HepG2 (cell line): ENCODE data around the gene C19orf47.

Experiments used
- FIP1L1 ChIP-seq: fragments of 200-400 bp; formaldehyde crosslinking; IDR thresholded peaks from 2 replicates; pipeline ENCODE4 v1.6.1; 2018; ENCODE audit warnings: low read depth, mild to moderate bottlenecking, low read length, moderate library complexity, borderline replicate concordance; ENCODE audit not compliant: insufficient read depth
- KLF16 ChIP-seq, 2 experiments: sonication (generic) in 1 of 2; formaldehyde crosslinking in 1 of 2; IDR thresholded peaks; 2 replicates each; pipeline versions ENCODE4 v1.6.1 to v1.8.0; 2016 to 2023; ENCODE audit warnings: missing genetic modification reagents in 2 of 2, missing compliant biosample characterization in 1 of 2
- ZBTB8A ChIP-seq: sonication (generic); formaldehyde crosslinking; IDR thresholded peaks from 2 replicates; pipeline ENCODE4 v1.4.0; 2020; ENCODE audit warnings: mild to moderate bottlenecking, low read depth, missing genetic modification reagents, borderline replicate concordance
- TF ChIP-seq, protein P1 (sequence below): sonication (generic); formaldehyde crosslinking; IDR thresholded peaks from 2 replicates; pipeline ENCODE4 v1.4.0; 2020; ENCODE audit warnings: mild to moderate bottlenecking, missing genetic modification reagents, borderline replicate concordance
- TF ChIP-seq, protein P2 (sequence below): sonication (generic); formaldehyde crosslinking; IDR thresholded peaks from 2 replicates; pipeline ENCODE4 v1.5.0; 2020; ENCODE audit warnings: missing genetic modification reagents
- TF ChIP-seq, protein P3 (sequence below): sonication (generic); formaldehyde crosslinking; IDR thresholded peaks from 2 replicates; pipeline ENCODE4 v1.5.0; 2020; ENCODE audit warnings: mild to moderate bottlenecking, missing genetic modification reagents, moderate library complexity

DNA sequence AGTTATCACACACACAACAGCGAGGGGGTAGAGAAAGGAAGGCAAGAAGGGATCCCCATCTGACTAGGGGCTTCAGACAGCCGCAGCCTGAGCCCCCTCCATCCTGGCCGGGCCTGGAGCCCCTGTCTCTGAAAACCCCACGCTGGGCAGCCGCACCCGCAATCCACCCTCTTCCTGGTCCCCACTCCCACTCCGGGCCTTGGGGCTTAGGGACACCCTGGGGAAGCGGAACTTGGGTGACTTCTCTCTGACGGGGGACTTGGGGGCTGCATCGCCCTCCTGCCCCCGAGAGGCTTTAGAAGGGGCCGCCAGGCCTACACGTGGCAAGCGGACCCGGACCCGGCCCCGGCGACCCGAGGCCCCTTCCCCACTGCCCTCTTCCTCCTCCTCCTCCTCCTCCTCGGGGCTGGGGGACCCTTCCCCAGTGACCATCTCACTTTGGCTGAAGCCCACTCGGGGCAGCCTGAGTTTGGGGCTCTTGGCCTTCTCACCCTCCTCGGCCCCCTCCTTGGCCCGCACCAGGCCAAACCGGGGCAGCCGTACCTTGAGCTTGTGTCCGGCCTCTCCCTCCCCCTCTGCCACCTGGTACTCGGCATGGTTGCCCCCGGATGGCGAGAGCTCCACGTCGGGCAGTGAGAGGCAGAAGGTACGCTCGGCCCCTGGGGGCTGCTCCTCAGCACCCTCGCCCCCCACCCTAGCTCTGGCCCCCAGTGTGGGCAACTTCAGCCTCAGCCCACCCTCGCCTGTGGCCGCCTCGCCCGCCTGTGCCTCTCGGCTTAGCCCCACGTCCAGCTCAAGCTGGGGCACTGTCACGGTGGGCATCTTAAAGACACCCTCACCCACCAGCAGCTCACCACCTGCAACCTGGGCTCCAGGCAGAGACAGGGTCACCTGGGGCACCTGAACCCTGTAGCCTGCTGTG lies 46.0 kb upstream of the C19orf47 start:
- TF ChIP-seq ZBTB8A (CRISPR knock-in tag) (no peak), KLF16 (CRISPR knock-in tag; IDR thresholded peaks at IDR 0.05) (no peak), FIP1L1 (no peak)
- TF ChIP-seq, protein P1, sequence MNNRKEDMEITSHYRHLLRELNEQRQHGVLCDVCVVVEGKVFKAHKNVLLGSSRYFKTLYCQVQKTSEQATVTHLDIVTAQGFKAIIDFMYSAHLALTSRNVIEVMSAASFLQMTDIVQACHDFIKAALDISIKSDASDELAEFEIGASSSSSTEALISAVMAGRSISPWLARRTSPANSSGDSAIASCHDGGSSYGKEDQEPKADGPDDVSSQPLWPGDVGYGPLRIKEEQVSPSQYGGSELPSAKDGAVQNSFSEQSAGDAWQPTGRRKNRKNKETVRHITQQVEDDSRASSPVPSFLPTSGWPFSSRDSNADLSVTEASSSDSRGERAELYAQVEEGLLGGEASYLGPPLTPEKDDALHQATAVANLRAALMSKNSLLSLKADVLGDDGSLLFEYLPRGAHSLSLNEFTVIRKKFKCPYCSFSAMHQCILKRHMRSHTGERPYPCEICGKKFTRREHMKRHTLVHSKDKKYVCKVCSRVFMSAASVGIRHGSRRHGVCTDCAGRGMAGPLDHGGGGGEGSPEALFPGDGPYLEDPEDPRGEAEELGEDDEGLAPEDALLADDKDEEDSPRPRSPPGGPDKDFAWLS (CRISPR knock-in tag): no peak
- TF ChIP-seq, protein P2, sequence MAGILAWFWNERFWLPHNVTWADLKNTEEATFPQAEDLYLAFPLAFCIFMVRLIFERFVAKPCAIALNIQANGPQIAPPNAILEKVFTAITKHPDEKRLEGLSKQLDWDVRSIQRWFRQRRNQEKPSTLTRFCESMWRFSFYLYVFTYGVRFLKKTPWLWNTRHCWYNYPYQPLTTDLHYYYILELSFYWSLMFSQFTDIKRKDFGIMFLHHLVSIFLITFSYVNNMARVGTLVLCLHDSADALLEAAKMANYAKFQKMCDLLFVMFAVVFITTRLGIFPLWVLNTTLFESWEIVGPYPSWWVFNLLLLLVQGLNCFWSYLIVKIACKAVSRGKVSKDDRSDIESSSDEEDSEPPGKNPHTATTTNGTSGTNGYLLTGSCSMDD (CRISPR knock-in tag): no peak
- TF ChIP-seq, protein P3, sequence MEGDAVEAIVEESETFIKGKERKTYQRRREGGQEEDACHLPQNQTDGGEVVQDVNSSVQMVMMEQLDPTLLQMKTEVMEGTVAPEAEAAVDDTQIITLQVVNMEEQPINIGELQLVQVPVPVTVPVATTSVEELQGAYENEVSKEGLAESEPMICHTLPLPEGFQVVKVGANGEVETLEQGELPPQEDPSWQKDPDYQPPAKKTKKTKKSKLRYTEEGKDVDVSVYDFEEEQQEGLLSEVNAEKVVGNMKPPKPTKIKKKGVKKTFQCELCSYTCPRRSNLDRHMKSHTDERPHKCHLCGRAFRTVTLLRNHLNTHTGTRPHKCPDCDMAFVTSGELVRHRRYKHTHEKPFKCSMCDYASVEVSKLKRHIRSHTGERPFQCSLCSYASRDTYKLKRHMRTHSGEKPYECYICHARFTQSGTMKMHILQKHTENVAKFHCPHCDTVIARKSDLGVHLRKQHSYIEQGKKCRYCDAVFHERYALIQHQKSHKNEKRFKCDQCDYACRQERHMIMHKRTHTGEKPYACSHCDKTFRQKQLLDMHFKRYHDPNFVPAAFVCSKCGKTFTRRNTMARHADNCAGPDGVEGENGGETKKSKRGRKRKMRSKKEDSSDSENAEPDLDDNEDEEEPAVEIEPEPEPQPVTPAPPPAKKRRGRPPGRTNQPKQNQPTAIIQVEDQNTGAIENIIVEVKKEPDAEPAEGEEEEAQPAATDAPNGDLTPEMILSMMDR (CRISPR knock-in tag): no peak
